K562 (cell line): ENCODE data around the gene NYNRIN. TPM values are rescaled to one million over a fixed set of nuclear protein-coding genes. Genes with fewer than 3 reads are reported as not detected.

Experiments
- YY1 ChIP-seq, 3 experiments: IDR thresholded peaks; 2 replicates each; pipeline ENCODE4 v1.6.1; 2011; ENCODE audit warnings: low read length in 2 of 3, mild to moderate bottlenecking in 2 of 3, moderate library complexity in 2 of 3, borderline replicate concordance in 1 of 3, control low read depth in 1 of 3, low read depth in 1 of 3; ENCODE audit not compliant: insufficient read depth in 3 of 3, insufficient replicate concordance in 2 of 3, control insufficient read depth in 1 of 3, insufficient read length in 1 of 3; ENCODE audit errors: extremely low read depth in 1 of 3
- ZFP36 ChIP-seq: fragments of 150-350 bp; IDR thresholded peaks from 2 replicates; pipeline ENCODE4 v1.6.1; 2018; ENCODE audit warnings: low read length, low read depth; ENCODE audit not compliant: partially characterized antibody
- polyA plus RNA-seq, 8 experiments: library from polyadenylated mRNA; depleted of rRNA in 4 of 8; stranded (reverse) in 5 of 8; unstranded in 3 of 8; fragments of >200 nt; fragmentation: Nextera tagmentation in 2 of 8; fragmentation: Illumina TruSeq in 1 of 8; extraction: Ambion mirVana in 2 of 8; extraction: Trizol in 1 of 8; gene quantifications; 2 replicates each; pipeline versions ENCODE4 v1.2.1 to v1.2.3, GENCODE V29; 2011 to 2014; ENCODE audit warnings: inconsistent platforms in 1 of 8, missing spikeins in 1 of 8
- total RNA-seq, 7 experiments: library from RNA; depleted of rRNA in 6 of 7; stranded (reverse); fragments of >200 nt in 6 of 7; fragmentation: Illumina TruSeq in 2 of 7; extraction: Trizol in 2 of 7; gene quantifications; 2 replicates each; pipeline versions ENCODE4 v1.2.1 to v1.2.3, GENCODE V29; 2011 to 2021; ENCODE audit warnings: low replicate concordance in 1 of 7
- TF ChIP-seq, protein P1 (sequence below): sonication (generic); formaldehyde crosslinking; IDR thresholded peaks from 2 replicates; pipeline ENCODE4 v1.8.0; 2022; ENCODE audit warnings: mild to moderate bottlenecking, missing genetic modification reagents

The NYNRIN gene
- total and polyA plus RNA-seq, 9 of the 15 experiments (the other 6 are each of a cell fraction or from before 2014, with no cell fraction given) = 0.04 to 1.2 (median 0.28) TPM

DNA sequence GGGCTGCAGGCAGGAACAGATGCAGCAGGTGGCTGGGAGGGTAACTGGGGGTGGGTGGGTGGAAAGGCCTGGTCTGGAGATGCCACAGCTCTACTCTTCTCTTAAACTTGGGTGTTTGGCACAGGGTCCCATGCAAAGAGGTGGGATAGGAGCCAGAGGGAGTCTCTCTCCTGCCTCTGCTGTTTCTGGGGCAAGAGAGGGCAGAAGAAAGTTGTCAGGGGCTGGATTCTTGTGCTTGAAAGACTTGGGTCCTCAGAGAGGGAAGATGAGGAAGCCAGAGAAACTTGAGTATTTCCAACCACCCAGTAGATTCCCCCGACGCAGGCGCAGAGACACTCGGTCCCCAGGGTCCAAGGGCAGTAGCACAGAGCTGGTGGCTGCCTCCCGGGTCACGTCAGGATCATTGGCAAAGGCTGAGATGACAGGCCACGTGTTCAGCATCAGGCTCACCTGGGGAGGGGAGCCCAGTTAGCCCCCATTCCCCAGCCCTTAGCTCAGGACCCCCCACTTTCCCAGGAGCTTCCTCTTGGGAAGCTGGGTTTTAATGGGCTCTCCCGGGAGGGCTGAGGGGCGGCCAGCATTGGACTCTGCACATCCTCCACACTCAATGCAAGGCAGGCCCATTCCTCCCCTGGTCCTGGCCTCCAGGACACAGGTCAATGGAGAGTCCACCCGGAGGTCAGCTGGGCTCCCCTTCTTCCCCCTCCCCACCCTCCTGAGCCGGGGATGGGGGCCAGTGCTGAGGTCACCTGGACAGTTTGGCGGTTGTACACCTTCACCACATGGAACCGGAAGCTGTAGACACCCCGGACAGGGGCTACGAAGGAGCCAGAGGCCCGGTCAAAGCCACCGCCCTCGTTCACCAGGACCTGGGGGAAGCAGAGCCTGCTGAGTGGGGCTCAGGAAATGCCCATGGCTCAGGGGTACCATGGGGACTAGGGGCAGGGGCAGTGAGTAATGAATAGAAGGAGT is 29.0 kb downstream of the NYNRIN start (continued):
- TF ChIP-seq, protein P1, sequence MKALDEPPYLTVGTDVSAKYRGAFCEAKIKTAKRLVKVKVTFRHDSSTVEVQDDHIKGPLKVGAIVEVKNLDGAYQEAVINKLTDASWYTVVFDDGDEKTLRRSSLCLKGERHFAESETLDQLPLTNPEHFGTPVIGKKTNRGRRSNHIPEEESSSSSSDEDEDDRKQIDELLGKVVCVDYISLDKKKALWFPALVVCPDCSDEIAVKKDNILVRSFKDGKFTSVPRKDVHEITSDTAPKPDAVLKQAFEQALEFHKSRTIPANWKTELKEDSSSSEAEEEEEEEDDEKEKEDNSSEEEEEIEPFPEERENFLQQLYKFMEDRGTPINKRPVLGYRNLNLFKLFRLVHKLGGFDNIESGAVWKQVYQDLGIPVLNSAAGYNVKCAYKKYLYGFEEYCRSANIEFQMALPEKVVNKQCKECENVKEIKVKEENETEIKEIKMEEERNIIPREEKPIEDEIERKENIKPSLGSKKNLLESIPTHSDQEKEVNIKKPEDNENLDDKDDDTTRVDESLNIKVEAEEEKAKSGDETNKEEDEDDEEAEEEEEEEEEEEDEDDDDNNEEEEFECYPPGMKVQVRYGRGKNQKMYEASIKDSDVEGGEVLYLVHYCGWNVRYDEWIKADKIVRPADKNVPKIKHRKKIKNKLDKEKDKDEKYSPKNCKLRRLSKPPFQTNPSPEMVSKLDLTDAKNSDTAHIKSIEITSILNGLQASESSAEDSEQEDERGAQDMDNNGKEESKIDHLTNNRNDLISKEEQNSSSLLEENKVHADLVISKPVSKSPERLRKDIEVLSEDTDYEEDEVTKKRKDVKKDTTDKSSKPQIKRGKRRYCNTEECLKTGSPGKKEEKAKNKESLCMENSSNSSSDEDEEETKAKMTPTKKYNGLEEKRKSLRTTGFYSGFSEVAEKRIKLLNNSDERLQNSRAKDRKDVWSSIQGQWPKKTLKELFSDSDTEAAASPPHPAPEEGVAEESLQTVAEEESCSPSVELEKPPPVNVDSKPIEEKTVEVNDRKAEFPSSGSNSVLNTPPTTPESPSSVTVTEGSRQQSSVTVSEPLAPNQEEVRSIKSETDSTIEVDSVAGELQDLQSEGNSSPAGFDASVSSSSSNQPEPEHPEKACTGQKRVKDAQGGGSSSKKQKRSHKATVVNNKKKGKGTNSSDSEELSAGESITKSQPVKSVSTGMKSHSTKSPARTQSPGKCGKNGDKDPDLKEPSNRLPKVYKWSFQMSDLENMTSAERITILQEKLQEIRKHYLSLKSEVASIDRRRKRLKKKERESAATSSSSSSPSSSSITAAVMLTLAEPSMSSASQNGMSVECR = no peak
- TF ChIP-seq ZFP36 = no peak
- TF ChIP-seq YY1 (IDR thresholded peaks at IDR 0.05; ENCODE audit: borderline replicate concordance in 1 of 3, control insufficient read depth in 1 of 3, extremely low read depth in 1 of 3, insufficient read depth in 3 of 3, insufficient read length in 1 of 3, insufficient replicate concordance in 2 of 3, low read depth in 1 of 3, low read length in 2 of 3) = no peak
- TF ChIP-seq, all 486 proteins: peak for 0
